SH-SY5Y (cell line): ENCODE measurements around the gene SVIL.

Experiments
- GATA2 ChIP-seq: IDR thresholded peaks from 2 replicates; pipeline ENCODE4 v1.6.1; 2011; ENCODE audit warnings: mild to moderate bottlenecking, low read depth, low read length
- GATA3 ChIP-seq: IDR thresholded peaks from 2 replicates; pipeline ENCODE4 v1.6.1; 2011; ENCODE audit warnings: low read depth, mild to moderate bottlenecking, low read length, moderate library complexity

Gene SVIL

DNA sequence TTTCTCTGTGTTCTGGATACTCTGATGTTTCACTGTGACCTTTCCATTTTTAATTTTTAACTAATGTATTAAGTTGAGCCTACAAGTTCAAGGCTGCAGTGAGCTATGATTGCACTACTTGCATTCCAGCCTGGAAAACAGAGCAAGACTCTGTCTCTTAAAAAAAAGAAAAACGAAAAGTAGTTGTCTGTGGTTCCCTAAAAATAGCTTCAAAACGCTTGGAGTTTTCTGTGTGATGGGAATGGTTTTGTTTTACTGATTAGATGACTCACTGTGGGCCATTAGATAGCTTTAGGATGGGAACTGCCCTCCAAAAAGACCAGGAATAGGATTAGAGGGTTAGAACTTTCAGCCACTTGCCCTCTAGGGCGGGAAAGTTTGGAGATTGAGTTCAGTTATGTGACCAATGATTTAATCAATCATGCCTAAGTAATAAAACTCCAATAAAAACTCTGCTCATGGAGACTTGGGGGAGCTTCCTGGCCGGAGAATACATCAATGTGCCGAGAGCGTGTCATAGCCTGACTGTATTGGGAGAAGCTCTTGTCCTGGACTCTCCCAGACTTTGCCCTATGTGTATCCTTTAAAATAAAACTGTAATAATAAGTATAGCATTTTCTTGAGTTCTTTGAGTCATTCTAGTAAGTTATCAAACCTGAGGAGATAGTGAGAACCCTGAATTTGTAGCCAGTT lies 198.8 kb downstream of the SVIL start:
- TF ChIP-seq GATA2: no peak
- TF ChIP-seq GATA3: no peak

DNA sequence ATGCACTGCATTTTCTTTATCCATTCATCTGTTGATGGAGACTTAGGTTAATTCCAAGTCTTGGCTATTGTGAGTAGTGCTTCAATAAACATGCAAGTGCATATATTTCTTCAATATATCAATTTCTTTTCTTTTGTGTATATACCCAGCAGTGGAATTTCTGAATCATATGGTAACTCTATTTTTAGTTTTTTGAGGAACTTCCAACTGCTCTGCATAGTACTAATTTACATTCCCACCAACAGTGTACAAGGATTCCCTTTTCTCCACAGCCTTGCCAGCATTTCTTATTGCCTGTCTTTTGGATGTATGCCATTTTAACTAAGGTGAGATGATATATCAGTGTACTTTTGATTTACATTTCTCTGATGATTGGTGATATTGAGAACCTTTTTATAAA lies 200.7 kb downstream of the SVIL start:
- TF ChIP-seq GATA3: no peak
- TF ChIP-seq GATA2: no peak

DNA sequence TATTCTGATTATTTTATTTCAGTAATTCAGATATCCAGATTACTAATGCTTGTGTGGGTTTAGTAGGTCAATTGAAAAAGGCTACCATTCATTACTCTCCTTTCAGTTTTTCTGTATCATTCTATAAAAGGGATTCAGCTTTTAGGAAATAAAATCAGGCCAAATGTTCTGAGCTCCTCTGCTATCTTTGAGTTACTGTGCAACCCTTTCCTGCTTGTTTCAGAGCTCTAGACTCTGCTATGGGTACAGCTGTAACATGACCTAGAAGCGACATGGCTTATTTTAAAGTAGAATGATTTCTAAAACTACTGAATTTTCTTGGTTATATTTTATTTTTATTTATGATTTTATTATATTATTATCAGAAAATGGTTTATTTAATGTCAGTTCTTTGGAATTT lies 203.1 kb downstream of the SVIL start:
- no peak for TF ChIP-seq GATA2
- TF ChIP-seq GATA3: no peak

DNA sequence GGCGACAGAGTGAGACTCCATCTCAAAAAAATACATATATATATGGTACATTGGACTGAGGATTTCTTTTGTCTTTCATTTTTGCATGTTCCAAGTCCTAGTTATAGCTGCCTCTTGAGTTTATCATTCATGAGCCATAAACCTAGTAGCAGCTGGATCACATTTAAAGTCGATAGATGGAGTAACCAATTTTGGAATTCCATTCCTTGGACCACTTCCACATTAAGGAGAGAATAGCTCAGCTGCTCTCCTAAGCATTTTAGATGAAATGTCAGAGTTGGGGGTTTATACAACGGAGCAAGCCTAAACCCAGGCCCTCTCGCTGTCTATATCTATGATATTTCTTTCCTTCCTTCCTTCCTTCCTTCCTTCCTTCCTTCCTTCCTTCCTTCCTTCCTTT lies 204.7 kb downstream of the SVIL start:
- no peak for TF ChIP-seq GATA3
- no peak for TF ChIP-seq GATA2

DNA sequence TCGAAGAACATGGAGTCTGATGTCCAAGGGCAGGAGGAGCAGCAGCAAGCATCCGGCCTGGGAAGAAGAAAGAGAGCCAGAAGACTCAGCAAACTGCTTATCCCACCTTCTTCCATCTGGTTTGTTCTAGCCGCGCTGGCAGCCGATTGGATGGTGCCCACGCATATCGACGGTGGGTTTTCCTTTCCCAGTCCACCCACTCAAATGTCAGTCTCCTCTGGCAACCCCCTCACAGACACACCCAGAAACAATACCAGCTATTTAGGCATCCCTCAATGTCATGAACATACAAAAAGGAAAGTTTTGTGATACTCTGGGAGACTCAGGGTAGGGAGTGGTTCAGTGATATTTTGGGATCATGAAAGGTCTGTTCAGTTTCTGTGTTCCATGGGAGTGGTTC lies 206.3 kb downstream of the SVIL start:
- TF ChIP-seq GATA3: no peak
- no peak for TF ChIP-seq GATA2

DNA sequence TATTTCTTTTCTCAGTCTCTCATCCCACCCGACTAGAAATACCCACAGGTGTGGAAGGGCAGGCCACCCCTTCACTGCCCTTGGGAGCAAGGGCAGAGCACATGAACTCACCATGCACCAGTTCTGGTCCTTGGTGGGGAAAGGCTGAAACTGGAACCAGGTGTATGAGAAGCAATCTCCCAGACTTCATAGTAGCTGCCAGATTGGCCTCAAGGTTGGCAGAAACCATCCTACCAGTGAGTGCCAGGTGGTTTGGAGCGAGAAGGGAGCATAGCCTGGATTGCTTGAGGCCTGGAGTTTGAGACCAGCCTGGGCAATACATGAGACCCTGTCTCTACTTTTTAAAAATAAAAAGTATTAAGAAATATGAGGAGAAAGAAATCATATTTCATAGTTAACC lies 207.1 kb downstream of the SVIL start:
- TF ChIP-seq GATA2 (no peak), GATA3 (no peak)

DNA sequence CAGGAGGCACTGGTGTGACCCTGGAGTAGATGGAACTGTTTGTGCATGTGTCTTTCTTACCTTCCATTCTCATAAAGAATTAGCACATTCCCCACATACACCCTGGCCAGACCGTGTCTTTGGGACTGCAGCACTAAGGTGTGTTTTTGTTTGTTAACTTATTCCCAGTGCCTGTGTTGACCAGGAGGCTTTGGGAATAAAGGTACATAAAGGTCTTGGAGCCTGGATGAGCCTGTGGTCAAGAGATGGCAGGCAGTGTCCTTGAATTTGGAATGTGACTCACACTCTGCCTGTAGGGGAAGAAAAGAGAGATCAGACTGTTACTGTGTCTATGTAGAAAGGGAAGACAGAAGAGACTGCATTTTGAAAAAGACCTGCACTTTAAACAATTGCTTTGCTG lies 208.4 kb downstream of the SVIL start:
- no peak for TF ChIP-seq GATA2
- no peak for TF ChIP-seq GATA3

DNA sequence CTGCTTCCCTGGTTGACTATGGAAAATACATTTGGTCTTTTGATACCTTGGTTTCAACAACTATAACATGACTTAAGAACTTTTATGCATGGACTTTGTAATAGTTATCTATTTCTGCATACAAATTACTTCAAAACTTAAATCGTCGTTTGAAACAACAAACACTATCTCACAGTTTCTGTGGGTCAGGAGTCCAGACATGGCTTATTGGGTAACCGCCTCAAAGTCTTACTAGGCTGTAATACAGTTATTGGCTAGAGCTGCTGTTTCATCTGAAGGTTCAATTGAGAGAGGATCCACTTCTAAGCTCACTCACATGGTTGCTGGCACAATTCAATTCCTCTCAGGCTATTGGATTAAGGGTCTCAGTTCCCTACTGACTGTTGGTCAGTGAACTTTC lies 210.8 kb downstream of the SVIL start:
- no peak for TF ChIP-seq GATA3
- TF ChIP-seq GATA2: no peak

DNA sequence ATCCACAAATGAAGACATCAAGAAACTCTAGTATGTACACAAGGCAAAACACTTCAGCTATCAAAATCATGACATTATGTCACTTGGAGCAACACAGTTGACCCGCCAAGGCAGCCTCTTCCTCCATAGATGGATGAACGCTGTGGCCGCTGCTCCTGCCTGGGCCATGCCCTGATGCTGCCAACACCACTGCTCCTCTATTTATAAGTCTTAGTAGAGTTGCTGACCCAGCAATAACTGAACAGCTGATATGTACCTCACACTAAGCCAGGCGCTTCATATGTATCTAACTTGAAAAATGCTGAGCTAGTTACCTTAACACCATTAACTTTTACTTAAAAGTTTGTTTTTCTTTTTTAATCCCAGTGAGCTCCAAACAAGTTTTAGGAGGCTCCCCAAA lies 214.0 kb downstream of the SVIL start:
- TF ChIP-seq GATA3: no peak
- TF ChIP-seq GATA2: no peak

DNA sequence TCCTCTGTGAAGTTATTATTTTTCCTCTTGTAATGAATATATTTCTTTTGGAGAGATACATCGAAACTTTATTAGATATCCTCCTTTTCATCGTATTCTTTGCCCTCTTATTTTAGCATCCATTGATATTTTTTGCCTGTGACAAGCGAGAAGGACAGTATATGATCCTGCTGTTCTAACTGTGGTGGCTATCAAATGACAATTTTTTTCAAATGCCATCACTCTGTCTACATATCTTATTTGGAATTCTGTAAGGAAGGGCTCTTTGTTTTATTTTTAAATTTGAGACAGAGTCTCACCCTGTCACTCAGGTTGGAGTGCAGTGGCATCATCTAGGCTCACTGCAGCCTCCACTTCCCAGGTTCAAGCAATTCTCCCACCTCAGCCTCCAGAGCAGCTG lies 217.4 kb downstream of the SVIL start:
- no peak for TF ChIP-seq GATA2

DNA sequence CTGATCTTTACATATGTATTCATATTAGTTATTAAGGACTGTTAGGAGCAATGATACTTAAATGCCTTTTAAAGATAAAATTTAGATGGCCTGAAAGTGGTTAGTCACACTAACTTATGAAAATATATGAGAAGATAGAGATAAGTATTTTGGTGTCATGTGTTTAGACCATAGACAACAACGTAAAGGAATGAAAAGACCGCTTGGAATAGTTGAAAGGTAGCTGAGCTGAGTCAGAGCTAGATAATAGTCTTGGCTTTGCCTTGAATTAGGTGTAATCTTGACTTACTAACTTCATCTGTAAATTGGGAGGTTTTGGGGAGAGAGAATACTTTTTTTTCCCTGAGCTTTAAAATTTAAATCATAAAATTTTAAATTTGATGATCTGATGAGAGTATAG lies 218.9 kb downstream of the SVIL start:
- TF ChIP-seq GATA2: no peak
- TF ChIP-seq GATA3: no peak

DNA sequence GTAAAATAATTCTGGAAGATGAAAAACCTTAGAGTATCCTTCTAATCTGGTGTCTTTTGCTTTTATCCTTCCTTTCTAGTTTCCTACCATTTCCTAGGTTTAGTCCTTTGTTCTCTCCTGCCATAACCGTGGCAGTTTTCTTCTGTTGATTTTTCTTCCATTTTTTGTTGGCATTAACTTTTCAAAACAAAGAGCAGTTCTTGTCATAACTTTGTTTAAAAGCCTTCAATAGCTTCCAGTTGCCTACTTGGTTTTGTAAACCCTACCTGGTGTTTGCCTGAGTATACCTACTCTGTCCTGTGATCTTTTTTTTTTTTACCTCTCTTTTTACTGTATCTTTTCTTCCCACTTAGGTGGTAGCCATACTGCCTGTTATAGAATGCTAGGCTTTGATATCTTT lies 220.3 kb downstream of the SVIL start:
- TF ChIP-seq GATA3: no peak
- TF ChIP-seq GATA2: no peak

DNA sequence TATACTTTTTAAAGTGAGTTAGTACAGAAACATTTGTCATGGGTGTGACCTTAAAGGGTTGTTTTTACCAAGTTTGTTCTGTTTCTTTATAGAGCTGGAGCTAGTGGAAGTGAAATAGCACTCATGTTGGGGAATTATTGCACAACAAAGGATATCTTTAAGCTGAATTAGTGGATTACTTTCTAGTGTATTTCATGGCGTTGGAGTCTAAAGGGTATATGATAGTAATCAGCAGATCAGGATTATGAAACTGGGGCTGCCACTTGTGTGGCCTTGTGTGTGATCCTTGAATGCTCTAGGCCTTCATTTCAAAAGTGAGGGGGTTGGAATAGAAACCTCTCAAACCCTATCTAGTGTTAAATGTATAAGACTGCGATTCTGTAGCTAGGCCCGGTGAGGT lies 222.3 kb downstream of the SVIL start:
- TF ChIP-seq GATA2 (no peak), GATA3 (no peak)

DNA sequence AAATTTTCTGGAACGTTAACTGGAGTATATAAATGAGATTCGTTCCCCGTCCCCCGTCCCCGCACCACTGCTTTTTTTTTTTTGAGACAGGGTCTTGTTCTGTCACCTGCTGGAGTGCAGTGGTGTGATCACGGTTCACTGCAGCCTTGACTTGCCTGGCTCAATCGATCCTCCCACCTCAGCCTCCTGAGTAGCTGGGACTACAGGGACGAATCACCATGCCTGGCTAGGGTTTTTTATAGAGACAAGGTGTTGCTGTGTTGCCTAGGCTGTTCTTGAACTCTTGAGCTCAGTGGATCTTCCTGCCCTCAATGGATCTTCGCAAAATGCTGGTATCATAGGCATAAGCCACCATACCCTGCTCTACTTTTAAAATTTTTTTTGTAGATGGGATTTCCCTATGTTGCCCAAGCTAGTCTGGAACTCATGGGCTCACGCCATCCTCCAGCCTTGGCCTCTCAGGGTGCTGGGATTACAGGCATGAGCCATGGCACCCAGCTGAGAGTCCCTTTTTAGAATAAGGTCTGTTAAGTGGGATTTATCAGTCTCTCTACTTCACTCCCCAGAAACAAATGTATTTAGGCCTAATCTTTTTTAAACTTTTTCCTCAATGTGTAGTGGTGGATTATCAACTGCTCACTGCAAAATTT lies 223.0 kb downstream of the SVIL start:
- no peak for TF ChIP-seq GATA2
- no peak for TF ChIP-seq GATA3

DNA sequence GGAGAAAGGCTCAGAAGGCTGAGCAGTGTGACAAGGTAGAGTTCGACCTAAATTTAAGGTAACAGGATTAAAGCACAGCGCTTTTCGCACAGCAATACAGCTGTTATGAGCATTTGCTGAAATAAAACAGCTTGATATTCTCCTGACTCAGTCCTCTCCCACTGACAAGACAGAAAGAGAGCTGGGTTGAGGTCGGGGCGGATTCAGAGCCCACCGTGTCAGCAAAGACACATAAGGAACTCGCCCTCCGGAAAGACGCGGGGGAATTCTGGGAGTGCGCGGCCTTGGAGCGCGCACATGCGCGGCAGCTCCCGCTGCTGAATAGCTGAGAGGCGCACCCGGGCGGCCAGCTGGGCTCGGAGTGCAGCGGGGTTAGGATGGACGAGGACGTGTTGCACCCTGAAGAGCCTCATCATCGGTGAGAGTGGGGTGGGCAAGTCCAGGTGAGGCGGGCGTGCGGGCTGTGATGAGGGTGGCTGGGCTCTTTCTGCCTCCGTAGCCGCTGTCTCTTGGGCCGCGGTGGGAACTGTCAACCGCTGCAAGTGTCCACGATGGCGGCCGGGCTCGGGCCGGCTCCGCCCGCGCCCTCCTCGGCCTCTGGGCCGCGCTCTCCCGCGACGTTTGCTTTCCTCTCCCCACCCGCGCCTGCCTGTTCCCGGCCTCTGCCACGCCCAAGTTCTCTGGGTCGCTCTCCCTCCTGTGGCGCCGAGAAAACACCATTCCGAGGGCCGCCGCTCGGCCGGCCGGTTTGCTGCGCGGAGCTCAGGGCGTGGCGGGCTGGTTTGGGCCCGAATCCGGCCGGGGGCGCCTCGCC lies 225.3 kb downstream of the SVIL start:
- TF ChIP-seq GATA3 (no peak), GATA2 (no peak)

DNA sequence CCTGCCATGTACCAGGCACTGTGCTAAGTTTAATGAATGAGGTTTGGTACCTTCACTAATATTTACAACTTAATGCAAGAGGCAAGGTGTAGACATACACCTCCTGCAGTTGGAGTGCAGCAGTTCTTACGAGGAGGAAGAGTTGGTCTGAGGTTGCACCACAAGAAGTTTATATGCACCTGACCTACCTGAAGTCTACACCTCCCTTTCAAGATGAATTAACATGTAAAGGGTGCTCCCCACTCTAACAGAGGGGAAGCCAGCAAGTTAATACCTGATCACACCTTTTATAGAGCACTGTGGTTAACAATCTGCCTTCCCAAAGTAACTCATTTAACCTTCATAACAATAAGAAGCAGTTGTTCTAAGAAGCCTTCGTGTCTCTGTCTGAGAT lies 225.9 kb downstream of the SVIL start:
- TF ChIP-seq GATA3: no peak
- TF ChIP-seq GATA2: no peak
